Neural progenitor cell (in vitro differentiated cells): ENCODE results near the gene PFDN1. TPM values are rescaled to one million over a fixed set of nuclear protein-coding genes. Genes with fewer than 3 reads are reported as not detected.

Experiments used
- DNase-seq: peaks from one replicate; pipeline ENCODE4 v3.0.0-alpha.2; 2016; ENCODE audit warnings: low spot score
- H2AFZ ChIP-seq: fragments of 200-600 bp; sonication (generic); replicated peaks from 2 replicates; pipeline ENCODE4 v1.6.1; 2016; ENCODE audit warnings: antibody characterized with exemption
- H3F3A ChIP-seq: fragments of 200-600 bp; sonication (generic); 2 replicates; pipeline ENCODE4 v1.6.1; 2016; ENCODE audit warnings: antibody characterized with exemption, low read depth
- H3K27ac ChIP-seq: fragments of 200-600 bp; sonication (generic); 2 replicates; pipeline ENCODE4 v1.5.1; 2016; ENCODE audit warnings: mild to moderate bottlenecking
- H3K27me3 ChIP-seq: fragments of 200-600 bp; sonication (generic); 2 replicates; pipeline ENCODE4 v1.6.1; 2016; ENCODE audit warnings: mild to moderate bottlenecking, moderate library complexity
- H3K36me3 ChIP-seq: fragments of 200-600 bp; sonication (generic); 2 replicates; pipeline ENCODE4 v1.5.1; 2016
- H3K4me1 ChIP-seq: fragments of 200-600 bp; sonication (generic); 2 replicates; pipeline ENCODE4 v1.6.1; 2016; ENCODE audit warnings: mixed run types
- H3K4me2 ChIP-seq: fragments of 200-600 bp; sonication (generic); 2 replicates; pipeline ENCODE4 v1.6.1; 2016
- H3K4me3 ChIP-seq: fragments of 200-600 bp; sonication (generic); 2 replicates; pipeline ENCODE4 v1.5.1; 2016
- H3K79me2 ChIP-seq: fragments of 200-600 bp; sonication (generic); 2 replicates; pipeline ENCODE4 v1.6.1; 2016; ENCODE audit warnings: low read depth
- H3K9ac ChIP-seq: fragments of 200-600 bp; sonication (generic); 2 replicates; pipeline ENCODE4 v1.6.1; 2016
- H3K9me3 ChIP-seq: fragments of 200-600 bp; sonication (generic); 2 replicates; pipeline ENCODE4 v1.5.1; 2016; ENCODE audit warnings: low read depth
- H4K20me1 ChIP-seq: fragments of 200-600 bp; sonication (generic); 2 replicates; pipeline ENCODE4 v1.6.1; 2016; ENCODE audit warnings: low read depth
- H3K27ac Mint-ChIP-seq: 3 replicates; pipeline ENCODE4 v1.8.0; 2021; ENCODE audit warnings: mixed read lengths
- H3K27me3 Mint-ChIP-seq: 2 replicates; pipeline ENCODE4 v1.8.0; 2022; ENCODE audit warnings: low read depth, mild to moderate bottlenecking, inconsistent platforms, moderate library complexity, mixed read lengths; ENCODE audit not compliant: insufficient read depth
- H3K36me3 Mint-ChIP-seq: 3 replicates; pipeline ENCODE4 v1.8.0; 2021; ENCODE audit warnings: mixed read lengths
- H3K4me1 Mint-ChIP-seq: 3 replicates; pipeline ENCODE4 v1.8.0; 2021; ENCODE audit warnings: mixed read lengths
- H3K4me3 Mint-ChIP-seq: 3 replicates; pipeline ENCODE4 v1.8.0; 2021; ENCODE audit warnings: mild to moderate bottlenecking, moderate library complexity, mixed read lengths
- H3K9me3 Mint-ChIP-seq: 3 replicates; pipeline ENCODE4 v1.8.0; 2020; ENCODE audit warnings: mixed read lengths
- CTCF ChIP-seq: fragments of 200-600 bp; sonication (generic); IDR thresholded peaks from 2 replicates; pipeline ENCODE4 v1.5.1; 2017; ENCODE audit warnings: antibody characterized with exemption, mild to moderate bottlenecking
- EZH2 ChIP-seq: fragments of 200-600 bp; sonication (generic); IDR thresholded peaks from 2 replicates; pipeline ENCODE4 v1.6.1; 2017; ENCODE audit warnings: antibody characterized with exemption, mild to moderate bottlenecking, moderate library complexity
- EZH2phosphoT487 ChIP-seq: fragments of 200-600 bp; sonication (generic); IDR thresholded peaks from 2 replicates; pipeline ENCODE4 v1.6.1; 2017; ENCODE audit warnings: antibody characterized with exemption
- total RNA-seq: library from RNA; depleted of rRNA; stranded (reverse); fragments of >200 nt; gene quantifications from 2 replicates; pipeline ENCODE4 v1.2.3, GENCODE V29; 2015; ENCODE audit warnings: low replicate concordance

PFDN1 gene
- total RNA-seq, 1 donor from 2014 or later: 79.8 TPM

DNA sequence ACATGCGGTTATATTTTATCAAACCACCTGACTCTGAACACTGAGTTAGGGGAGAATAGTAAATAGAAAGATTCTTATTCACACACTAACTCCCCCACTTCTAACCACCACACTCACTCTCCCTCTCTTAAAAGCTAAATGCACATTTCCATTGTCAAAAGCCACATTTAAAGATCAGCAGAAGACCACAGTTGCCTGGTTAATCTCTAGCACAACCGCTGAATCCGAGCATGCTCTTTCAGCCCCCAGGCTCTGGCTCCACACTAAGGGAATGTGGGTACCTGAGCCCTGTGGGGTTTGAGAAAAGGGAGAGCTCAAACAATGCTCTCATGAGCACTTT, 35.7 kb downstream of the PFDN1 start:
- H3K27ac ChIP-seq: peak overlapping the region; percentile 71
- H3K9me3 ChIP-seq: no peaks in the 10 kb centered on the region

GRCh38 chr5:140266471-140267200, 36.3 kb downstream of the PFDN1 start:
- Histone ChIP-seq H2AFZ (no peak overlapping the region), H3F3A (peaks cover 29% of the 10 kb centered on the region), H3K9me3 (no peaks in the 10 kb centered on the region), H3K79me2 (peaks cover 38% of the 10 kb centered on the region), H3K36me3 (no peaks in the 10 kb centered on the region), H3K4me2 (peak overlapping the region; percentile 26), H4K20me1 (peaks cover 20% of the 10 kb centered on the region), H3K4me1 (peaks cover 26% of the 10 kb centered on the region), H3K4me3 (no peak overlapping the region), H3K9ac (no peak overlapping the region), H3K27me3 (no peaks in the 10 kb centered on the region), H3K27ac (peak overlapping the region; percentile 71)
- H3K27me3 Mint-ChIP-seq: no peaks in the 10 kb centered on the region
- no peaks in the 10 kb centered on the region for H3K9me3 Mint-ChIP-seq
- H3K27ac Mint-ChIP-seq: no peak overlapping the region
- TF ChIP-seq EZH2: no peak
- TF ChIP-seq EZH2phosphoT487: no peak
- no peak for TF ChIP-seq CTCF
- DNase-seq: no peak
- H3K4me1 Mint-ChIP-seq: peaks cover 12% of the 10 kb centered on the region
- H3K4me3 Mint-ChIP-seq: no peak overlapping the region
- H3K36me3 Mint-ChIP-seq: peaks cover 3% of the 10 kb centered on the region

More for the DNA sequence above, 35.7 kb downstream of the PFDN1 start:
- no peak for TF ChIP-seq CTCF
- no peak for TF ChIP-seq EZH2
- TF ChIP-seq EZH2phosphoT487: no peak
- H3K36me3 Mint-ChIP-seq: peaks cover 3% of the 10 kb centered on the region
- peak overlapping the region; percentile 28 for H3K27ac Mint-ChIP-seq
- H3K27me3 Mint-ChIP-seq: no peaks in the 10 kb centered on the region
- H3K79me2 ChIP-seq: peaks cover 38% of the 10 kb centered on the region
- H3K36me3 ChIP-seq: no peaks in the 10 kb centered on the region
- peaks cover 29% of the 10 kb centered on the region for H3F3A ChIP-seq
- H3K4me2 ChIP-seq: peak overlapping the region; percentile 26
- H3K9ac ChIP-seq: no peak overlapping the region
- H3K27me3 ChIP-seq: no peaks in the 10 kb centered on the region
- H4K20me1 ChIP-seq: peaks cover 20% of the 10 kb centered on the region
- DNase-seq: peak; percentile 60
- no peak overlapping the region for H3K4me3 Mint-ChIP-seq
- peaks cover 10% of the 10 kb centered on the region for H3K4me1 Mint-ChIP-seq
- no peak overlapping the region for H3K4me3 ChIP-seq
- H3K4me1 ChIP-seq: peaks cover 26% of the 10 kb centered on the region
- H3K9me3 Mint-ChIP-seq: no peaks in the 10 kb centered on the region
- H2AFZ ChIP-seq: no peak overlapping the region

DNA sequence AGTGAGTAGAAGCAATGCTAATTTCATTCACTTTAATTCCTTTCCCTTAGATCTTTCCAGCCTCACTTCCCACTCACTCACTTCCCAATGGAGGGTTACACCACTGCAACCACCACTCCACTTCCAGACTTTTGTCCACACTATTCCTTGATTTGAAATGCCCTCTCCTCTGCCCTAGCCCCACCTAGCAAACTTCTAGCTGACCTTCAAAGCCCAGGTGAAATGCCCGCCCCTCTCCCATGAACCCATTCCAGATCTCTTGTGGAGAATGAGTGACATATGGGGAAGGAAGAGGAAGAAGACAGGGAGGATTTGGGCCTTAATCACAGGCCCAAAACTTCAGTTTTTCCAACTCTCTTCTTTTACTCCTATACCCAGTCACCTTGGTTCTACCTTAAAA, 37.1 kb downstream of the PFDN1 start:
- Histone ChIP-seq H3F3A (peaks cover 25% of the 10 kb centered on the region), H3K4me2 (no peak overlapping the region), H3K4me3 (no peak overlapping the region), H3K36me3 (no peaks in the 10 kb centered on the region), H3K4me1 (peaks cover 26% of the 10 kb centered on the region), H3K27ac (no peak overlapping the region), H2AFZ (no peak overlapping the region), H3K9ac (no peak overlapping the region), H3K27me3 (no peaks in the 10 kb centered on the region), H4K20me1 (peaks cover 20% of the 10 kb centered on the region), H3K9me3 (no peaks in the 10 kb centered on the region), H3K79me2 (peaks cover 43% of the 10 kb centered on the region)
- Mint-ChIP-seq H3K4me1 (peaks cover 17% of the 10 kb centered on the region), H3K36me3 (peaks cover 3% of the 10 kb centered on the region), H3K27me3 (no peaks in the 10 kb centered on the region), H3K9me3 (no peaks in the 10 kb centered on the region), H3K4me3 (no peak overlapping the region), H3K27ac (peak overlapping the region; percentile 25)
- DNase-seq: no peak
- TF ChIP-seq EZH2phosphoT487 (no peak), CTCF (no peak), EZH2 (no peak)
